HepG2 (cell line): ENCODE results near the gene GART. TPM values are rescaled to one million over a fixed set of nuclear protein-coding genes. Genes with fewer than 3 reads are reported as not detected.

ENCODE experiments used
- CEBPB ChIP-seq: IDR thresholded peaks from 2 replicates; pipeline ENCODE4 v1.6.1; 2011; ENCODE audit warnings: low read depth, low read length, improper control_type of control experiment, borderline replicate concordance
- FOXO1 ChIP-seq: sonication (generic); formaldehyde crosslinking; IDR thresholded peaks from 2 replicates; pipeline ENCODE4 v1.4.0; 2020; ENCODE audit warnings: missing genetic modification reagents
- HOXA5 ChIP-seq: sonication (generic); formaldehyde crosslinking; IDR thresholded peaks from 2 replicates; pipeline ENCODE4 v1.4.0; 2020; ENCODE audit warnings: missing genetic modification reagents
- KLF13 ChIP-seq: sonication (generic); formaldehyde crosslinking; IDR thresholded peaks from 2 replicates; pipeline ENCODE4 v1.4.0; 2020; ENCODE audit warnings: mild to moderate bottlenecking, missing genetic modification reagents
- NCOA1 ChIP-seq: sonication (generic); formaldehyde crosslinking; IDR thresholded peaks from 2 replicates; pipeline ENCODE4 v1.9.0; 2021; ENCODE audit warnings: missing genetic modification reagents
- NKX3-1 ChIP-seq: sonication (generic); formaldehyde crosslinking; IDR thresholded peaks from 2 replicates; pipeline ENCODE4 v1.5.0; 2020; ENCODE audit warnings: missing genetic modification reagents
- NR2F6 ChIP-seq, 2 experiments: IDR thresholded peaks; 2 replicates each; pipeline ENCODE4 v1.6.1; 2016; ENCODE audit warnings: antibody characterized with exemption in 1 of 2, mild to moderate bottlenecking in 1 of 2
- SNAPC5 ChIP-seq: sonication (generic); formaldehyde crosslinking; IDR thresholded peaks from 2 replicates; pipeline ENCODE4 v1.8.1; 2023; ENCODE audit warnings: mild to moderate bottlenecking, missing genetic modification reagents, borderline replicate concordance
- SNRNP70 ChIP-seq: fragments of 200-400 bp; formaldehyde crosslinking; IDR thresholded peaks from 2 replicates; pipeline ENCODE4 v1.6.1; 2017; ENCODE audit warnings: mild to moderate bottlenecking, low read depth, low read length, moderate library complexity
- STAT5B ChIP-seq: sonication (generic); formaldehyde crosslinking; IDR thresholded peaks from 2 replicates; pipeline ENCODE4 v1.4.0; 2020; ENCODE audit warnings: missing genetic modification reagents
- SUZ12 ChIP-seq: fragments of 150-350 bp; IDR thresholded peaks from 2 replicates; pipeline ENCODE4 v1.6.1; 2014; ENCODE audit warnings: low read depth, low read length
- ZMYM4 ChIP-seq: sonication (generic); formaldehyde crosslinking; IDR thresholded peaks from 2 replicates; pipeline ENCODE4 v1.8.1; 2023; ENCODE audit warnings: mild to moderate bottlenecking, missing genetic modification reagents
- ZNF124 ChIP-seq: sonication (generic); formaldehyde crosslinking; IDR thresholded peaks from 2 replicates; pipeline ENCODE4 v1.4.0; 2020; ENCODE audit warnings: missing genetic modification reagents
- ZNF234 ChIP-seq: sonication (generic); formaldehyde crosslinking; conservative IDR thresholded peaks from 2 replicates; pipeline ENCODE4 v1.5.1; 2020; ENCODE audit warnings: mild to moderate bottlenecking, missing genetic modification reagents
- ZNF275 ChIP-seq: sonication (generic); formaldehyde crosslinking; IDR thresholded peaks from 2 replicates; pipeline ENCODE4 v1.8.0; 2022; ENCODE audit warnings: missing genetic modification reagents, mild to moderate bottlenecking, inconsistent platforms, borderline replicate concordance
- ZNF543 ChIP-seq: sonication (generic); formaldehyde crosslinking; IDR thresholded peaks from 2 replicates; pipeline ENCODE4 v1.4.0; 2020; ENCODE audit warnings: mild to moderate bottlenecking, missing genetic modification reagents
- ZNF646 ChIP-seq: sonication (generic); formaldehyde crosslinking; IDR thresholded peaks from 2 replicates; pipeline ENCODE4 v1.9.0; 2021; ENCODE audit warnings: mild to moderate bottlenecking, missing genetic modification reagents
- ZNF672 ChIP-seq: sonication (generic); formaldehyde crosslinking; IDR thresholded peaks from 2 replicates; pipeline ENCODE4 v1.8.1; 2022; ENCODE audit warnings: missing genetic modification reagents
- ZNF737 ChIP-seq: sonication (generic); formaldehyde crosslinking; IDR thresholded peaks from 2 replicates; pipeline ENCODE4 v1.5.0; 2020; ENCODE audit warnings: missing genetic modification reagents, mild to moderate bottlenecking, borderline replicate concordance
- ZNF816 ChIP-seq: sonication (generic); formaldehyde crosslinking; IDR thresholded peaks from 2 replicates; pipeline ENCODE4 v1.8.0; 2022; ENCODE audit warnings: missing genetic modification reagents, mild to moderate bottlenecking, borderline replicate concordance
- ZSCAN31 ChIP-seq: sonication (generic); formaldehyde crosslinking; IDR thresholded peaks from 2 replicates; pipeline ENCODE4 v1.5.0; 2020; ENCODE audit warnings: low read depth, mild to moderate bottlenecking, missing genetic modification reagents
- polyA plus RNA-seq, 8 experiments: library from polyadenylated mRNA; depleted of rRNA in 3 of 8; stranded (reverse) in 7 of 8; unstranded in 1 of 8; fragments of >200 nt; fragmentation: Illumina TruSeq in 4 of 8; extraction: Trizol in 4 of 8; gene quantifications; 2 replicates each; pipeline versions ENCODE4 v1.2.1 to v1.2.3, GENCODE V29; 2011 to 2016; ENCODE audit warnings: low read depth in 4 of 8, missing spikeins in 1 of 8, mixed read lengths in 1 of 8; ENCODE audit not compliant: insufficient read depth in 1 of 8
- total RNA-seq, 5 experiments: library from RNA; depleted of rRNA; stranded (reverse); fragments of >200 nt; fragmentation: Illumina TruSeq; extraction: Trizol; gene quantifications; 2 replicates each; pipeline ENCODE4 v1.2.3, GENCODE V29; 2016; ENCODE audit warnings: low read depth in 1 of 5
- TF ChIP-seq, protein P1 (sequence below): sonication (generic); formaldehyde crosslinking; IDR thresholded peaks from 2 replicates; pipeline ENCODE4 v1.5.0; 2020; ENCODE audit warnings: mild to moderate bottlenecking, missing genetic modification reagents

Gene GART
- total and polyA plus RNA-seq, 2 of the 13 experiments (the other 11 are each of a cell fraction or from before 2014, with no cell fraction given) = 17.9 to 109 TPM

DNA sequence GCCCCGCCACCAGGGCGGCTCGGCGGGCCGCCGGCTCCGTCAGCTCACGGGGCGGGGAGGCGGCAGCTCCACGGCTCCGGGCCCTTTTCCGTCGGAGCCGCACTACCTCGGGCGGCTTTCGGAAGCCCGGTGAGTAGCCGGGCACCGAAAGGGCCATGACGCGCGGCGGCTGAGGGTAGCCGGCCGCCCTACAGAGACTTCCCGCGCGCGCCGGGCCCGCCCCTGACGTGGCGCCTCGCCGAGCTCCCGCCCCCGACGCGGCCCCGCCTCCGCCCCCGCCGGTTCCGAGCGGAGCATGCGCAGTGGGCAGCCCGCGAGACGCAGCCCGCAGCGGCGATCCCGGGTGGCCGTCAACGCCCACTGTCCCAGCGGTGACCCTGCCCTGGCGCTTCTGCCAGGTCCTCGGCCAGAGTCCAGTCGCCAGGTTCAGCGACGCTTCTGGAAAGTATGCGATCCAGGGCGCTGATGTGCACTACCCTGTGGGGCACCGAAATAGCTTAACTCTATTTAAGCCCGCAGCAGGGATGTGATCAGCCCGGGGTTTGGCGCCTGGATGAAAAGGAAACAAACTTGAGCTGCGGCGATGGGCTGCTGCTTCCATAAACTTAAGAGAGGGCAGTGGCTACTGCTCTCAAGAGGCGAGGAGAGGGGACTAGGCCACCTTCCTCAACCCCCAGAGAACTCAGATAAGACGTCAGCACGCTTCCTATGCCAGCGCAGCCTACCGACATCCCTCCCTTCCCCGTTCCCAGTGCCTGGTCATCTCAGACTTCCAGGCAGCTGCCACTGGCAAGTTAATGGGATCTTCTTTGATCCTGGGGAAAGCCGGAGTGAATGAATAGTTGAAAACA, 46.8 kb upstream of the GART start, which contains the start of gene DONSON (continued):
- TF ChIP-seq ZNF737 (CRISPR knock-in tag) = peak; percentile 77; the same call in 1 of the 2 replicates
- TF ChIP-seq ZNF672 = no peak
- no peak for TF ChIP-seq ZNF275 (CRISPR knock-in tag)
- no peak for TF ChIP-seq SUZ12
- TF ChIP-seq ZSCAN31 (CRISPR knock-in tag) = no peak
- TF ChIP-seq STAT5B (CRISPR knock-in tag) = no peak
- TF ChIP-seq ZNF543 = no peak
- TF ChIP-seq HOXA5 (CRISPR knock-in tag) = no peak
- no peak for TF ChIP-seq SNRNP70
- TF ChIP-seq NR2F6 (IDR thresholded peaks at IDR 0.05) = no peak; the same call in 1 of the 2 replicates
- no peak for TF ChIP-seq NR2F6 (CRISPR knock-in tag; IDR thresholded peaks at IDR 0.05)
- no peak for TF ChIP-seq ZNF234 (CRISPR knock-in tag)
- no peak for TF ChIP-seq SNAPC5 (CRISPR knock-in tag)
- 0 out of 2 replicates have a peak, but pooled peaks have one; percentile 17 for TF ChIP-seq KLF13 (CRISPR knock-in tag)
- no peak for TF ChIP-seq NCOA1 (CRISPR knock-in tag)
- no peak for TF ChIP-seq ZNF646
- no peak; the same call in 1 of the 2 replicates for TF ChIP-seq NKX3-1 (CRISPR knock-in tag)
- no peak for TF ChIP-seq CEBPB
- no peak for TF ChIP-seq ZNF124
- TF ChIP-seq FOXO1 (CRISPR knock-in tag) = no peak
- TF ChIP-seq ZNF816 (CRISPR knock-in tag) = no peak
- 0 out of 2 replicates have a peak, but pooled peaks have one; percentile 37 for TF ChIP-seq ZMYM4
- TF ChIP-seq, protein P1, sequence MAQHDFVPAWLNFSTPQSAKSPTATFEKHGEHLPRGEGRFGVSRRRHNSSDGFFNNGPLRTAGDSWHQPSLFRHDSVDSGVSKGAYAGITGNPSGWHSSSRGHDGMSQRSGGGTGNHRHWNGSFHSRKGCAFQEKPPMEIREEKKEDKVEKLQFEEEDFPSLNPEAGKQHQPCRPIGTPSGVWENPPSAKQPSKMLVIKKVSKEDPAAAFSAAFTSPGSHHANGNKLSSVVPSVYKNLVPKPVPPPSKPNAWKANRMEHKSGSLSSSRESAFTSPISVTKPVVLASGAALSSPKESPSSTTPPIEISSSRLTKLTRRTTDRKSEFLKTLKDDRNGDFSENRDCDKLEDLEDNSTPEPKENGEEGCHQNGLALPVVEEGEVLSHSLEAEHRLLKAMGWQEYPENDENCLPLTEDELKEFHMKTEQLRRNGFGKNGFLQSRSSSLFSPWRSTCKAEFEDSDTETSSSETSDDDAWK (CRISPR knock-in tag) = no peak
